H9 (cell line): ENCODE measurements around the gene SAA1. TPM values are rescaled to one million over a fixed set of nuclear protein-coding genes. Genes with fewer than 3 reads are reported as not detected.

Source experiments
- DNase-seq: peaks from one replicate; pipeline ENCODE4 v3.0.0-alpha.2; 2017
- H2AFZ ChIP-seq: one replicate; pipeline ENCODE4 v1.6.1; 2013; ENCODE audit warnings: mild to moderate bottlenecking, low read length, control low read depth, moderate library complexity
- H2AK5ac ChIP-seq: 2 replicates; pipeline ENCODE4 v1.6.1; 2013; ENCODE audit warnings: low read length, control low read depth, mixed read lengths; ENCODE audit not compliant: insufficient read length
- H2BK120ac ChIP-seq: one replicate; pipeline ENCODE4 v1.6.1; 2013; ENCODE audit warnings: low read depth, mild to moderate bottlenecking, low read length, control low read depth, inconsistent platforms; ENCODE audit not compliant: poor library complexity, severe bottlenecking
- H2BK12ac ChIP-seq: 2 replicates; pipeline ENCODE4 v1.6.1; 2013; ENCODE audit warnings: low read length, control low read depth, mixed read lengths, low read depth; ENCODE audit not compliant: insufficient read length
- H2BK15ac ChIP-seq: 2 replicates; pipeline ENCODE4 v1.6.1; 2013; ENCODE audit warnings: low read depth, low read length, control low read depth
- H2BK20ac ChIP-seq: one replicate; pipeline ENCODE4 v1.6.1; 2013; ENCODE audit warnings: low read depth, mild to moderate bottlenecking, low read length, control low read depth, inconsistent platforms; ENCODE audit not compliant: poor library complexity, severe bottlenecking
- H2BK5ac ChIP-seq: 2 replicates; pipeline ENCODE4 v1.6.1; 2013; ENCODE audit warnings: low read length, control low read depth, mixed read lengths; ENCODE audit not compliant: insufficient read length
- H3K14ac ChIP-seq: 2 replicates; pipeline ENCODE4 v1.6.1; 2013; ENCODE audit warnings: low read length, control low read depth; ENCODE audit not compliant: insufficient read depth
- H3K18ac ChIP-seq: 2 replicates; pipeline ENCODE4 v1.6.1; 2013; ENCODE audit warnings: low read depth, mild to moderate bottlenecking, mixed read lengths, low read length, control low read depth; ENCODE audit not compliant: insufficient read length
- H3K23ac ChIP-seq: 2 replicates; pipeline ENCODE4 v1.6.1; 2013; ENCODE audit warnings: low read length, control low read depth, mixed read lengths, low read depth; ENCODE audit not compliant: insufficient read length
- H3K23me2 ChIP-seq: 2 replicates; pipeline ENCODE4 v1.6.1; 2013; ENCODE audit warnings: low read depth, mild to moderate bottlenecking, mixed read lengths, low read length, control low read depth; ENCODE audit not compliant: insufficient read length, poor library complexity, severe bottlenecking
- H3K27ac ChIP-seq: 2 replicates; pipeline ENCODE4 v1.5.1; 2013; ENCODE audit warnings: low read length, control low read depth, mixed read lengths, low read depth; ENCODE audit not compliant: insufficient read length
- H3K27me3 ChIP-seq: 2 replicates; pipeline ENCODE4 v1.6.1; 2013; ENCODE audit warnings: low read length, control low read depth, inconsistent platforms; ENCODE audit not compliant: insufficient read depth
- H3K4ac ChIP-seq: 2 replicates; pipeline ENCODE4 v1.6.1; 2013; ENCODE audit warnings: low read depth, mild to moderate bottlenecking, control low read depth, inconsistent platforms, low read length, moderate library complexity
- H3K4me1 ChIP-seq: 2 replicates; pipeline ENCODE4 v1.6.1; 2013; ENCODE audit warnings: low read length, control low read depth, inconsistent platforms; ENCODE audit not compliant: insufficient read depth
- H3K4me2 ChIP-seq: 2 replicates; pipeline ENCODE4 v1.6.1; 2013; ENCODE audit warnings: low read length, control low read depth, mixed read lengths; ENCODE audit not compliant: insufficient read length, insufficient read depth
- H3K56ac ChIP-seq: 2 replicates; pipeline ENCODE4 v1.6.1; 2013; ENCODE audit warnings: low read depth, mild to moderate bottlenecking, mixed read lengths, low read length, control low read depth; ENCODE audit not compliant: insufficient read length
- H3K79me1 ChIP-seq: 2 replicates; pipeline ENCODE4 v1.6.1; 2013; ENCODE audit warnings: low read depth, mild to moderate bottlenecking, moderate library complexity, low read length, control low read depth, inconsistent platforms; ENCODE audit not compliant: insufficient read depth, poor library complexity, severe bottlenecking
- H3K79me2 ChIP-seq: 2 replicates; pipeline ENCODE4 v1.6.1; 2013; ENCODE audit warnings: low read length, control low read depth, inconsistent platforms; ENCODE audit not compliant: insufficient read depth
- H3K9ac ChIP-seq: 2 replicates; pipeline ENCODE4 v1.6.1; 2013; ENCODE audit warnings: low read length, control low read depth, mixed read lengths; ENCODE audit not compliant: insufficient read length; ENCODE audit errors: extremely low read depth
- H3K9me3 ChIP-seq: one replicate; pipeline ENCODE4 v1.6.1; 2013; ENCODE audit warnings: low read depth, low read length, inconsistent platforms; ENCODE audit not compliant: control insufficient read depth
- H3T11ph ChIP-seq: one replicate; pipeline ENCODE4 v1.6.1; 2013; ENCODE audit warnings: mild to moderate bottlenecking, low read length, control low read depth, inconsistent platforms
- H4K20me1 ChIP-seq: one replicate; pipeline ENCODE4 v1.6.1; 2013; ENCODE audit not compliant: control insufficient read depth, insufficient read length, insufficient read depth
- H4K5ac ChIP-seq: 2 replicates; pipeline ENCODE4 v1.6.1; 2013; ENCODE audit warnings: low read depth, mild to moderate bottlenecking, mixed read lengths, low read length, control low read depth; ENCODE audit not compliant: insufficient read length
- H4K8ac ChIP-seq: replicated peaks from 2 replicates; pipeline ENCODE4 v1.6.1; 2013; ENCODE audit warnings: low read length, control low read depth, mixed read lengths, low read depth; ENCODE audit not compliant: insufficient read length
- H4K91ac ChIP-seq: 2 replicates; pipeline ENCODE4 v1.6.1; 2013; ENCODE audit warnings: low read depth, mild to moderate bottlenecking, moderate library complexity, mixed read lengths, low read length, control low read depth; ENCODE audit not compliant: insufficient read length
- H3K27ac Mint-ChIP-seq, 3 experiments: 2 replicates in 2 of 3; 3 replicates in 1 of 3; pipeline ENCODE4 v1.8.0; 2020 to 2021; ENCODE audit warnings: mixed read lengths in 3 of 3, mild to moderate bottlenecking in 1 of 3, moderate library complexity in 1 of 3
- H3K27me3 Mint-ChIP-seq: 2 replicates; pipeline ENCODE4 v1.8.0; 2021; ENCODE audit warnings: low read depth, mild to moderate bottlenecking, moderate library complexity, mixed read lengths
- H3K36me3 Mint-ChIP-seq, 3 experiments: 2 replicates in 2 of 3; 3 replicates in 1 of 3; pipeline ENCODE4 v1.8.0; 2020 to 2021; ENCODE audit warnings: low read depth in 3 of 3, mixed read lengths in 3 of 3; ENCODE audit not compliant: insufficient read depth in 1 of 3
- H3K4me1 Mint-ChIP-seq, 2 experiments: 2 replicates each; pipeline ENCODE4 v1.8.0; 2020; ENCODE audit warnings: mixed read lengths in 2 of 2
- H3K4me3 Mint-ChIP-seq, 2 experiments: 2 replicates in 1 of 2; 3 replicates in 1 of 2; pipeline ENCODE4 v1.8.0; 2020 to 2021; ENCODE audit warnings: mild to moderate bottlenecking in 2 of 2, mixed read lengths in 2 of 2, moderate library complexity in 1 of 2
- H3K9me3 Mint-ChIP-seq, 2 experiments: 2 replicates in 1 of 2; 3 replicates in 1 of 2; pipeline ENCODE4 v1.8.0; 2020; ENCODE audit warnings: mild to moderate bottlenecking in 2 of 2, mixed read lengths in 2 of 2, moderate library complexity in 1 of 2
- WGBS: extraction: QIAGEN DNeasy Blood & Tissue Kit; methylation state at CpG from one replicate; pipeline ENCODE4 v1.1.7; 2013; ENCODE audit warnings: missing lambda C conversion rate, low lambda C conversion rate, mixed read lengths; ENCODE audit not compliant: insufficient read length; ENCODE audit errors: extremely low coverage; 5-methylcytosine and 5-hydroxymethylcytosine counted together
- total RNA-seq: library from RNA; stranded (reverse); gene quantifications from 2 replicates; pipeline ENCODE4 v1.2.1, GENCODE V29; 2021
- TF ChIP-seq, protein P1 (sequence below): fragments of 200-600 bp; sonication (generic); conservative IDR thresholded peaks from 3 replicates; pipeline ENCODE4 v1.8.0; 2021; ENCODE audit warnings: antibody characterized with exemption, mild to moderate bottlenecking

Gene SAA1
- total RNA-seq, 1 experiment from 2014 or later, result not detected

DNA sequence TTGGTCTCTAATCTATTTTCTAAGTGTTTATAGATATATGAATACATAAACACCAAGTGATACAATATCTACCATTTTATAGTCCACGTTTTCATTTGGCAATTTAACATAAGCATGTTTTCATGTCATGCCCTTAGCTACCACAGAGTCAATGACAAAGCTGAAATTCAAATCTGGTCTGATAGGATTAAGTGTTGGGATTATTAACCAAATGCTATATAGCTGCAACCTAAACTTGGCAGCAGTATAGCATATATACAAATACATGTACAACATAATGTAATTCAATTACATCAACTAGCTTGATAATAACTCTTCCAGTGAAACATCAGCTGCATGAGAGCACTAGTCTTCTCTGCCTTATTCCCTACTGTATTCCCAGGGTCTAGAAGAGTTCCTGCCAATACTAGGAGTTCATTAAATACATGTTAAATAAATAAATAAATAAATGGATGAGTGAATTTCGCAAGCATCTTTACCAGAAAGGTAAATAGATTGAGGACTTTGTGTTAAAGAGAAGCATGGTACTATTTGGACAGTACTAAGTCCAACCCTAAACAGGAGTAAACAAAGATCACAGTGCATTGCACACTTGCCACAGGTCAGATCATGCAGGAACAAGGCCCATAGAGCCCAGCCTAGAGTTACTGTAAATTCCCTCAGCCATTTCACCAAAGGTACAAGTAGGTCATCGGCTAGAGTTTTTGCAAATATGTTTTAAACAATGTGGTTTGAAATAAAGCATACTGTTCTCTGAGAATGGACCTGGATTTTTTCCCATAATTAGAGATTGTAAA is 42.3 kb upstream of the SAA1 start:
- Histone ChIP-seq H3K4ac (no peak overlapping the region), H3K27ac (no peak overlapping the region), H3K18ac (no peak overlapping the region), H3K14ac (no peak overlapping the region), H2BK15ac (no peak overlapping the region), H2AK5ac (no peak overlapping the region), H3K79me1 (no peaks in the 10 kb centered on the region), H4K8ac (no peak overlapping the region), H3K79me2 (no peaks in the 10 kb centered on the region), H3K4me2 (no peak overlapping the region), H4K91ac (no peak overlapping the region), H3K23ac (no peak overlapping the region), H3K9me3 (no peaks in the 10 kb centered on the region), H2AFZ (no peak overlapping the region), H2BK120ac (no peak overlapping the region), H4K20me1 (no peaks in the 10 kb centered on the region), H3K23me2 (no peaks in the 10 kb centered on the region), H2BK20ac (no peak overlapping the region), H2BK5ac (no peak overlapping the region), H2BK12ac (no peak overlapping the region), H4K5ac (no peak overlapping the region), H3K4me1 (no peaks in the 10 kb centered on the region), H3K9ac (no peak overlapping the region), H3T11ph (no peak overlapping the region), H3K27me3 (no peaks in the 10 kb centered on the region), H3K56ac (no peak overlapping the region)
- TF ChIP-seq, protein P1, sequence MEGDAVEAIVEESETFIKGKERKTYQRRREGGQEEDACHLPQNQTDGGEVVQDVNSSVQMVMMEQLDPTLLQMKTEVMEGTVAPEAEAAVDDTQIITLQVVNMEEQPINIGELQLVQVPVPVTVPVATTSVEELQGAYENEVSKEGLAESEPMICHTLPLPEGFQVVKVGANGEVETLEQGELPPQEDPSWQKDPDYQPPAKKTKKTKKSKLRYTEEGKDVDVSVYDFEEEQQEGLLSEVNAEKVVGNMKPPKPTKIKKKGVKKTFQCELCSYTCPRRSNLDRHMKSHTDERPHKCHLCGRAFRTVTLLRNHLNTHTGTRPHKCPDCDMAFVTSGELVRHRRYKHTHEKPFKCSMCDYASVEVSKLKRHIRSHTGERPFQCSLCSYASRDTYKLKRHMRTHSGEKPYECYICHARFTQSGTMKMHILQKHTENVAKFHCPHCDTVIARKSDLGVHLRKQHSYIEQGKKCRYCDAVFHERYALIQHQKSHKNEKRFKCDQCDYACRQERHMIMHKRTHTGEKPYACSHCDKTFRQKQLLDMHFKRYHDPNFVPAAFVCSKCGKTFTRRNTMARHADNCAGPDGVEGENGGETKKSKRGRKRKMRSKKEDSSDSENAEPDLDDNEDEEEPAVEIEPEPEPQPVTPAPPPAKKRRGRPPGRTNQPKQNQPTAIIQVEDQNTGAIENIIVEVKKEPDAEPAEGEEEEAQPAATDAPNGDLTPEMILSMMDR, result no peak
- Mint-ChIP-seq H3K27ac (no peak overlapping the region), H3K36me3 (no peaks in the 10 kb centered on the region), H3K4me1 (no peaks in the 10 kb centered on the region), H3K4me3 (no peak overlapping the region), H3K27me3 (peaks cover 8% of the 10 kb centered on the region), H3K9me3 (peaks cover 0 to 5% of the 10 kb centered on the region in 2 experiments; a peak in 1 of 5 replicates)
- WGBS, result no CpG with 5 or more reads among the region's 3 CpGs
- DNase-seq, result no peak
